HG03520 (cell line): Measurements from ENCODE around the gene IGDCC3.

Source experiments
- ATAC-seq: cut with Tn5 transposase; IDR thresholded peaks from one replicate; pipeline ENCODE4 v1.9.1; 2021; ENCODE audit warnings: mild to moderate bottlenecking, moderate library complexity; ENCODE audit not compliant: unreplicated experiment

IGDCC3 gene

GRCh38 chr15:65344214-65344913 is 33.4 kb downstream of the IGDCC3 start:
- no peak for ATAC-seq

- ATAC-seq = no peak
Measured at GRCh38 chr15:65343374-65343981, 34.3 kb downstream of the IGDCC3 start.

- ATAC-seq = no peak
Measured at GRCh38 chr15:65342493-65342892, 35.3 kb downstream of the IGDCC3 start.

GRCh38 chr15:65339920-65340319 is 37.9 kb downstream of the IGDCC3 start:
- ATAC-seq = no peak

- ATAC-seq = no peak
Measured at GRCh38 chr15:65339416-65339815, 38.4 kb downstream of the IGDCC3 start.

- ATAC-seq = no peak
Measured at GRCh38 chr15:65338823-65339222, 39.0 kb downstream of the IGDCC3 start.

- no peak for ATAC-seq
Measured at GRCh38 chr15:65338366-65338765, 39.4 kb downstream of the IGDCC3 start.

- ATAC-seq = no peak
Measured at GRCh38 chr15:65337436-65338070, 40.2 kb downstream of the IGDCC3 start.

GRCh38 chr15:65336493-65337435 is 41.0 kb downstream of the IGDCC3 start:
- no peak for ATAC-seq

GRCh38 chr15:65335278-65336055 is 42.3 kb downstream of the IGDCC3 start:
- no peak for ATAC-seq

GRCh38 chr15:65334586-65335231 is 43.1 kb downstream of the IGDCC3 start:
- no peak for ATAC-seq

- ATAC-seq = no peak
Measured at GRCh38 chr15:65333856-65334255, 43.9 kb downstream of the IGDCC3 start.

GRCh38 chr15:65333148-65333820 is 44.5 kb downstream of the IGDCC3 start:
- ATAC-seq = no peak

GRCh38 chr15:65332391-65333147 is 45.2 kb downstream of the IGDCC3 start:
- no peak for ATAC-seq

- no peak for ATAC-seq
Measured at GRCh38 chr15:65331811-65332210, 46.0 kb downstream of the IGDCC3 start.

- no peak for ATAC-seq
Measured at GRCh38 chr15:65330934-65331645, 46.7 kb downstream of the IGDCC3 start.

GRCh38 chr15:65329984-65330735 is 47.6 kb downstream of the IGDCC3 start:
- no peak for ATAC-seq
